Esophagus squamous epithelium (tissue), 5 donors: ENCODE measurements around the gene FNDC3B. TPM values are rescaled to one million over a fixed set of nuclear protein-coding genes. Genes with fewer than 3 reads are reported as not detected.

ENCODE experiments used
- DNase-seq: peaks from one replicate; lab custom pipeline; 2025; lab: John Stamatoyannopoulos, UW
- H3K27ac ChIP-seq, 4 donors: fragments of 200-600 bp; sonication (generic); one replicate each; pipeline ENCODE4 v1.5.1; 2016 to 2019; ENCODE audit warnings: mild to moderate bottlenecking in 1 of 4
- H3K27me3 ChIP-seq, 4 donors: fragments of 200-600 bp; sonication (generic); 1 replicate in 3 of 4; 2 replicates in 1 of 4; pipeline versions ENCODE4 v1.5.1 to v1.6.0; 2017 to 2021; ENCODE audit warnings: antibody characterized with exemption in 1 of 4
- H3K36me3 ChIP-seq, 3 donors: fragments of 200-600 bp; sonication (generic); one replicate each; pipeline ENCODE4 v1.5.1; 2016 to 2019
- H3K4me1 ChIP-seq, 3 donors: fragments of 200-600 bp; sonication (generic); one replicate each; pipeline ENCODE4 v1.5.1; 2017 to 2019
- H3K4me3 ChIP-seq, 4 donors: fragments of 200-600 bp; sonication (generic); 1 replicate in 3 of 4; 2 replicates in 1 of 4; pipeline ENCODE4 v1.5.1; 2016 to 2019; ENCODE audit warnings: mild to moderate bottlenecking in 2 of 4, moderate library complexity in 1 of 4
- H3K9me3 ChIP-seq, 3 donors: fragments of 200-600 bp; sonication (generic); one replicate each; pipeline ENCODE4 v1.5.1; 2016 to 2019
- POLR2A ChIP-seq, 4 donors: fragments of 450-650 bp; IDR thresholded peaks; one replicate each; pipeline ENCODE4 v1.6.1; 2017; ENCODE audit warnings: antibody characterized with exemption in 4 of 4, mild to moderate bottlenecking in 4 of 4, moderate library complexity in 3 of 4
- WGBS, 2 donors: methylation state at CpG; one replicate each; pipeline ENCODE4 v1.1.5; 2018; 5-methylcytosine and 5-hydroxymethylcytosine counted together
- intact Hi-C: fragments of 100-400 bp; cut with DNase I; formaldehyde crosslinking; loops from one replicate; pipeline ENCODE4 v1.15.0; 2022
- total RNA-seq, 4 donors: library from RNA; depleted of rRNA; stranded (reverse); fragments of >200 nt; gene quantifications; one replicate each; pipeline ENCODE4 v1.1.0, GENCODE V29; 2016
- TF ChIP-seq, protein P1 (sequence below), 6 experiments: fragments of 450-650 bp in 4 of 6; fragments of 200-600 bp in 2 of 6; sonication (generic) in 2 of 6; IDR thresholded peaks; one replicate each; pipeline ENCODE4 v1.5.1; 2016 to 2019; ENCODE audit warnings: antibody characterized with exemption in 6 of 6, mild to moderate bottlenecking in 4 of 6, moderate library complexity in 4 of 6
- donor health status: DM: yes; HTN: yes; CAD: no.

FNDC3B gene
- total RNA-seq, 4 donors from 2014 or later: 7.7 to 44.3 (median 20.4) TPM

DNA sequence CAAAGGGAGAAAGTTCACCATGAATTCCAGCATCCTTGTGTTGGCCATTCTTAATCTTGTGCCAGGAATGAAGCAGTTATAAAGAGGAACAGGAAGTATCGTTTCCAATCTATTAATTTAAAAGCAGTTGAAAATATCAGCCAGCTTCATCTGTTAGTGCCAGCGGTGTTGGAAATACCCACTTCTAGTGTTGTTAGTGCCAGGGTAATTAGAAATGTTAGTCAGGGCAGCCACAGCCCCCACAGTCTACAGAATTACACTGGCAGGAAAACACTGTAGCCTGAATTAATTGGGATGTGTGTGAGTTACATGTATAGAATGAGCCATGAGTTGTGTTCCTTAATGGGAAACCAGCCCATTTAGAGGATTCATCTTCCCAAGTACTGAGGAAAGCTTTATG, 281.1 kb downstream of the FNDC3B start:
- H3K4me1 ChIP-seq: peaks cover 14 to 77% (median 41%) of the 10 kb centered on the region in 3 donors
- H3K27ac ChIP-seq: peak overlapping the region in 1 of 4 donors; percentile 24

DNA sequence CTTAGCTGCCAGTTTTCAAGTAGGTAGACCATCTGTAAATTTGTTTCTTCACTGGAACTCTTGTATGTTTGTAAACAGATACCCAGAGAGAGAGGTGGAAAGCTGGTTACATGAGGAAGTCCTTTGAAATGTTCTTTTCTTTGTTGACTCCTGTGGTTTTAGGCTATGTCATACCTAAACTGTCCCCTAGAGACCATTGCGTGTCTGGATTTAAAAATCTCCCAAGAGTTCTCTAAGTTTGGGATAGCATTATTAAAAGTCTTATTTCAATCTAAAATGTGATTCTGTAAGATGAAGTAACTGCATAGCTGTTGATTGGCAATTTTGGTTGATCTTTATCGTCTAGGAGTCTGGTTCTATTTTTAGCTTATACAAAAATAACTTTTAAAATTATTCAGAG, 281.7 kb downstream of the FNDC3B start:
- no peak for DNase-seq
- no peak overlapping the region for H3K27ac ChIP-seq
- intact Hi-C loops: no loop called here
- no peak overlapping the region for H3K4me3 ChIP-seq
- no peak for TF ChIP-seq POLR2A (IDR thresholded peaks at IDR 0.05)
- TF ChIP-seq, protein P1, sequence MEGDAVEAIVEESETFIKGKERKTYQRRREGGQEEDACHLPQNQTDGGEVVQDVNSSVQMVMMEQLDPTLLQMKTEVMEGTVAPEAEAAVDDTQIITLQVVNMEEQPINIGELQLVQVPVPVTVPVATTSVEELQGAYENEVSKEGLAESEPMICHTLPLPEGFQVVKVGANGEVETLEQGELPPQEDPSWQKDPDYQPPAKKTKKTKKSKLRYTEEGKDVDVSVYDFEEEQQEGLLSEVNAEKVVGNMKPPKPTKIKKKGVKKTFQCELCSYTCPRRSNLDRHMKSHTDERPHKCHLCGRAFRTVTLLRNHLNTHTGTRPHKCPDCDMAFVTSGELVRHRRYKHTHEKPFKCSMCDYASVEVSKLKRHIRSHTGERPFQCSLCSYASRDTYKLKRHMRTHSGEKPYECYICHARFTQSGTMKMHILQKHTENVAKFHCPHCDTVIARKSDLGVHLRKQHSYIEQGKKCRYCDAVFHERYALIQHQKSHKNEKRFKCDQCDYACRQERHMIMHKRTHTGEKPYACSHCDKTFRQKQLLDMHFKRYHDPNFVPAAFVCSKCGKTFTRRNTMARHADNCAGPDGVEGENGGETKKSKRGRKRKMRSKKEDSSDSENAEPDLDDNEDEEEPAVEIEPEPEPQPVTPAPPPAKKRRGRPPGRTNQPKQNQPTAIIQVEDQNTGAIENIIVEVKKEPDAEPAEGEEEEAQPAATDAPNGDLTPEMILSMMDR (IDR thresholded peaks at IDR 0.05): peak in 1 of 6 experiments; percentile 28
- no peaks in the 10 kb centered on the region for H3K27me3 ChIP-seq
- WGBS, 2 donors: 52 to 72% methylated on average over 2 of the region's 2 CpGs
- H3K9me3 ChIP-seq: no peaks in the 10 kb centered on the region
- H3K36me3 ChIP-seq: peaks cover 0 to 32% (median 3%) of the 10 kb centered on the region in 3 donors
- H3K4me1 ChIP-seq: peaks cover 14 to 73% (median 35%) of the 10 kb centered on the region in 3 donors

More for the DNA sequence above, 281.1 kb downstream of the FNDC3B start:
- Histone ChIP-seq H3K4me3 (no peak overlapping the region), H3K27me3 (no peaks in the 10 kb centered on the region), H3K9me3 (no peaks in the 10 kb centered on the region), H3K36me3 (peaks cover 0 to 26% (median 3%) of the 10 kb centered on the region in 3 donors)
- 70 to 75% methylated on average over 2 of the region's 2 CpGs for WGBS, 2 donors
- no peak for TF ChIP-seq POLR2A (IDR thresholded peaks at IDR 0.05)
- TF ChIP-seq, protein P1 (IDR thresholded peaks at IDR 0.05): no peak
- intact Hi-C loops: no loop called here
- no peak for DNase-seq

DNA sequence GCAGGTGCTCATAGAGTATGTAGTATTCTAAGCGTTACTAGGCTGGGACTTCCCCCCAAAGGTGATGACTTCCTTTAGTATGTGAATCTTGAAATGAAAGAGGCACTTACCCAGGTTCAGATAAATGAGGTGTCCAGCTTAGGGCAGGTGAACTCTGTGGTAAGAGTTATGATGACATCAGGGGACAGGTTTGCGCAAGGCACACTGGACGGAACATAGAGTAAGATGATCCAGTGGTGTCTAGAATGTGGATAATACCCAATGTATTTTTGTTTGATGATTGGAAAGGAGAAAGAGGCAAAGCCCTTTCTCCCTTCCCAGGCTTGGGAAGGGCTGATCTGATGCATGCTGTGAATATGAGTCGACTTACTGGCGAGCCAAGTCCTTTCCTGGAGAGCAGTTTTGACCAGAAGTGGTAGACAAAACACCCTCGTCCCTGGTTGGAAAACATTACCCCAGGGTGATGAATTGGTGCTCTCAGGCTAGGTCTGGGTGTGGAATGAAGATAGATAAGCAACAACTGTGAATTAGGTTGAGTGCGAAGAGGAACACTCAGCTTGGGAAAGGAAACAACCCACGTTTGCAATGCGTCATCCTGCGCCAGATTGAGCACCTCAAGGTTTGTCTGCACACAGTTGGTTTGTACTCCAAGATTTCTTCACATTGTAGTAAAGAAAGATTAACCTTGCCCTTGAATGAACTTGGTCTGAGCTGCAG, 284.7 kb downstream of the FNDC3B start:
- Histone ChIP-seq H3K9me3 (no peaks in the 10 kb centered on the region), H3K36me3 (peaks cover 2 to 43% (median 3%) of the 10 kb centered on the region in 3 donors), H3K27ac (peak overlapping the region; percentile 3 to 68 (median 52)), H3K27me3 (no peaks in the 10 kb centered on the region), H3K4me1 (peaks cover 6 to 43% (median 22%) of the 10 kb centered on the region in 3 donors), H3K4me3 (no peak overlapping the region)
- no peak for TF ChIP-seq POLR2A (IDR thresholded peaks at IDR 0.05)
- TF ChIP-seq, protein P1 (IDR thresholded peaks at IDR 0.05): no peak
- no peak for DNase-seq
- WGBS, 2 donors: 42 to 47% methylated on average over 10 of the region's 10 CpGs
- intact Hi-C loops: no loop called here

DNA sequence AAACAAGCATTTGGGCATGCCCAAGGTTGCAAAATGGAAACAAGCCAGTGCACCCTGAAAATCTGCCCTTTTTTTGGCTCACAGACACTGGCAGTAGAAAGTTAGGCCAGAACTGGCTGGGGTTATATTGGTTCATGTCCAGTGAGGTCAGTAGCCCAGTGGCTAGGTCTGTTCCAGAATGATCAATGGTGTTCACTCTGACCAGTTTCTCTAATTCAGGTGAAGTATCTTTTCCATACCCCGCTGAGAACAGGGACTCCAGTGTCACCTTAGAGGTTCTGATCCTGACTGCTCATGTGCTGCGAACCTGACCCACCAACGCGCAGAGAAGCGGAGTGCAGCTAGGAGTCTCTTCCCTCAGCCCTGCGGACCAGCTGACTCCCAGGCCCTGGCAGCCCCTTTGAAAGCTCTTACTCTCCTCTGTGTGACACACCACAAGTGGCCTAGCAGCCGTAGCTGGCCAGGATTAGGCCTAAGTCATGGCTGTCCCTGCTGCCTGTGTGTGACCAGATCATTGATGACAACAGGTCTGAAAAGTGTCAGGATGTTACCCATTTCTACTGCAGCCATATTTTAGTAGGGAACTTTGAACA, 285.3 kb downstream of the FNDC3B start:
- intact Hi-C loops: no loop called here
- peaks cover 3 to 48% (median 8%) of the 10 kb centered on the region in 3 donors for H3K36me3 ChIP-seq
- TF ChIP-seq, protein P1 (IDR thresholded peaks at IDR 0.05): no peak
- no peak for TF ChIP-seq POLR2A (IDR thresholded peaks at IDR 0.05)
- WGBS, 2 donors: 86% methylated on average over 5 of the region's 7 CpGs; no CpG with 5 or more reads in 1 of the 2 donors
- no peak for DNase-seq
- H3K27ac ChIP-seq: peak overlapping the region in 3 of 4 donors; percentile 3 to 68 (median 59)
- H3K4me3 ChIP-seq: no peak overlapping the region
- H3K27me3 ChIP-seq: no peaks in the 10 kb centered on the region
- no peaks in the 10 kb centered on the region for H3K9me3 ChIP-seq
- H3K4me1 ChIP-seq: peaks cover 6 to 36% (median 22%) of the 10 kb centered on the region in 3 donors

DNA sequence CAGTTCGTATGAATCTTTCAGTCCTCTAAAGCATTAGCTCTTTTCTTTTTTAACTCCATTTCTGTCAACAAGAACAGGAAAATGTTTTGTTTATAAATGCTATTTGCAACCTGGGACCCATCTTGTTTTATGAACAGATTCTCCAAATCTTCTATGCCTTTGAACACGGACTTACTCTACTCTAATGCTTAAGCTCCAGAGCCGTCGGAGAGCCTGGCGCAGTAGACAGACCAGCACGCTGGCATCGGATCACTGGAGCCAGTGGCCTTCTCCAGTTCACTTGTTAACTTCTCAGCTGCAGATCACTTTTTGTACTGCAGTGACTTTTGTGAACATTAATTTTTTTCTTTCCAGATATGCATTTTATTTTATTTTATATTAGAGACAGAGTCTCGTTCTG, 286.1 kb downstream of the FNDC3B start:
- H3K9me3 ChIP-seq: no peaks in the 10 kb centered on the region
- TF ChIP-seq, protein P1 (IDR thresholded peaks at IDR 0.05): no peak
- TF ChIP-seq POLR2A (IDR thresholded peaks at IDR 0.05): no peak
- DNase-seq: no peak
- no peak overlapping the region for H3K4me3 ChIP-seq
- no peak overlapping the region for H3K27ac ChIP-seq
- H3K4me1 ChIP-seq: peaks cover 6 to 29% (median 19%) of the 10 kb centered on the region in 3 donors
- intact Hi-C loops: no loop called here
- H3K36me3 ChIP-seq: peaks cover 4 to 47% (median 8%) of the 10 kb centered on the region in 3 donors
- H3K27me3 ChIP-seq: no peaks in the 10 kb centered on the region
- WGBS, 2 donors: 78% methylated on average over 7 to 8 of the region's 8 CpGs
